Stimulated activated CD4-positive, alpha-beta T cell treated with anti-CD3 and anti-CD28 coated beads, Interleukin-15, amount 100 ng/mL, for 24 hours (primary cell): ENCODE results near the gene MYRF.
A peak's percentile ranks its signal among the peaks of the same experiment; 100 is the strongest.

ENCODE experiments used
- DNase-seq: peaks from one replicate; pipeline ENCODE4 v3.0.0-alpha.2; 2020

The MYRF gene

DNA sequence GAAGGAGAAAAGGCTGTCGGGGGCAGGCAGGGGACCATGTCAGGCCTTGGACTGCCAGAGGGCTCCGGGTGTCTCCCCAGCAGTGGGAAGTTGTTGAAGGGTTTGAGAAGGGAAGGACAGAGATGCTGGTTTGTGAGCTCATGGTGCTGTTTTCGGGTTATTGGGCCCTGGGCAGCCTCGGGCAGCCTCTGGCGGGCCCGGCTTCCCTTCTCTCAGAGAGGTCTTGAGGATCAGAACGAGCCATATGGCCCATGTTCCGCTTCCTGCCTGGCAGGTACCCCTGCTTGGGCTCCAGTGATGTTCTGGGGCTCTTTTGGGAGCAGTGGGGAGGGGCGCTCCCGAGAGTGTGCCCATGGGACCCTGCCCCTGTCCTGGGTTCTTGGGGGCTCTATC is 9.8 kb downstream of the MYRF start:
- DNase-seq = no peak

DNA sequence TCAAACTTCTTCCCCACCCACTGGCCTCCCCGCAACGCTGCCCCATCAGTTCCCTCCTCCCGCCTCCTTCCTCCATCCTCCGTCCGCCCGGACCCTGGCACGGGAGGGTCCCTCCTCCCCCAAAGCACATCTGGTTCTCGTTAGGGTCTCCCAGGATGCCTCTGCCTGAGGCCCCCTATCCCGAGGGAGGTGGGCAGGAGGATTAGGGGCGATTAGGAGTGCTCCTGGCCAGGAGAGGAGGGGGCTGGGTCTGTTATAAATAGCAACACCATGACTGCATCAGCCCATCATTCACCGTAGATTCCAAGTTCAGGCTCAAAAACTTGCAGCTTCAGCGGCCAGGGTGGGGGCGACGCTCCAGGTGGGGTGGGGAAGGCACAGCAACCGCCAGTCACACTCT is 10.4 kb downstream of the MYRF start:
- no peak for DNase-seq

DNA sequence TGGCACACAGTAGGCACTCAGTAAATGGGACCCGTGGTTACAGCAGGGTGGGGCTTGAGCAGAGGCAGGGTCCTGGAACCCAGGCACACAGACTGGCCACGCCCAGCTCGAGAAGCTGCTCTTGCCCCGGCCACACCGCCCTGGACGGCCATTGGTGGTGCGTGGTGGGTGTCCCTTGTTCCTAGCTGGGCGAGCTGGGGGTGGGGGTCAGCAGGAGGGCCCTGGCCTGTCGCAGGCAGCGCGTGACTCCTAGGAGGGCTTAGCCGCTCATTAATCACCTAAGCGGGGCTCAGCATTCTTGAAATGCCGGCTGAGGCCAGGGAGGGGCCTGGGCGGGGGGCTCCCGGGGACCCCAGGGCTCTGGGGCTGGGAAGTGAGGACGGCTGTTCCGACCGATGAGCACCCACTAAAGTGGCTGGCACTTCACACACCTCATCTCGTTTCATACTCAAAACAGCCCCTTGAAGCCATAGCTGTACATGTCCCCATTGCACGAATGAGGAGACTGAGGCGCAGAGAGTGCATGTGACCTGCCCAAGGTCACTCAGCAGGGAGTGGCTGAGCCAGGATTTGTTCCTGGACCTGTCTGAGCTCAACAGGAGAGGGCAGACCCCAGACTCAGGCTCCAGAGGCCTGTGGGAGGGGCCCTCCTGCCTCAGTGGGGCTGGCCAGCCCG is 11.6 kb downstream of the MYRF start:
- DNase-seq = no peak

DNA sequence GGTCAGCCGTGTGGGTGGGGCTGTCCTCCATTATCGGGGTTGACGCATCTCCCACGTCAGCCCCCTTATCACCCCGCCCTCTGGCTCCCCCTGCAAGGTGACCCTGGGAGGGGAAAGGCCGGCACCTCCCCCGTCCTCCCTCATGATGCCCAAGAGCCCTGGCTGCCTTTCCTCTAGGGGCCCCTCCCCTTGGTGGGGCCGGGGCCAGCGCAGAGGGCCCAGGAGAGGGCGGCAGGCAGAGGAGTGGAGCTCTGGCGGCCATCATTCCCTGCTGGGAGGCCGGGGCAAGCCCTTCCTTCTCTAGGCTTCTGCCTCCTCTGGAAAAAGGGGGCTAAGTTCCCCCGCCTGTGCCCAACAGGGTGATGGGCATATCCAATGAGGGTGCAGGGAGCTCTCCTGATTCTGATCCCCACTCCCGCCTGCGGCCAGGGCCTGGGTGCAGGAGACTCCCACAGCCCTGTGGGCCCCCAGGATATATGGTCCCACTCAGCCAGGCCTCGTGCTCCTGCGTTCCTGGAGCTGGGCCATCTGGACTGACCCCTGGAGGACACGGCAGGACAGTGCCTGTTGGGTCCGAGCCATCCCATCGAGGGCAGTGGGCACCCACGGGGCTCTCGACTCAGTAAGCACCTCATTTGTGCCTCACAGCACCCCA is 12.3 kb downstream of the MYRF start:
- no peak for DNase-seq

DNA sequence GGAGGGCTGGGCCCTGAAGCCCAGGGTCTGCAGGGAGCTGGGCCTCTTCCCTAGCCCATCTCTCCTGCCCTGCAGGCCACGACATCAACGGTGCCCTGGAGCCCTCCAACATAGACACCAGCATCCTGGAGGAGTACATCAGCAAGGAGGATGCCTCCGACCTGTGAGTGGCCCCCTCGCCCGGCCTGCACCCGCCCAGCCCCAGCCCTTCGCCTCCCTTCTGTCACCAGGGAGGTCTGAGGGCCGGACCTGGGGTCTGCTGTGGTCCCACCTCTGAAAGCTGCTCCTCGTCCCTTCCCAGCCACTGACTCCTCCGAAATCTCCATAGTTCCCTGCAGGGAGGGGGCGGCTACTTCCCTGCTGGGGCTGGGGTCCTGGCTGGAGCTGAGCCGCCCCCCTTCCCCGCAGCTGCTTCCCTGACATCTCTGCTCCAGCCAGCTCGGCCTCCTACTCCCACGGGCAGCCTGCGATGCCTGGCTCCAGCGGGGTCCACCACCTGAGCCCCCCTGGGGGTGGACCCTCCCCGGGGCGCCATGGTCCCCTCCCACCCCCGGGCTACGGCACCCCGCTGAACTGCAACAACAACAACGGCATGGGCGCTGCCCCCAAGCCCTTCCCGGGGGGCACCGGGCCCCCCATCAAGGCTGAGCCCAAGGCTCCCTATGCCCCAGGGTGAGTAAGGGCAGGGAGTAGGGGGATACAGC is 13.3 kb downstream of the MYRF start:
- DNase-seq = no peak

DNA sequence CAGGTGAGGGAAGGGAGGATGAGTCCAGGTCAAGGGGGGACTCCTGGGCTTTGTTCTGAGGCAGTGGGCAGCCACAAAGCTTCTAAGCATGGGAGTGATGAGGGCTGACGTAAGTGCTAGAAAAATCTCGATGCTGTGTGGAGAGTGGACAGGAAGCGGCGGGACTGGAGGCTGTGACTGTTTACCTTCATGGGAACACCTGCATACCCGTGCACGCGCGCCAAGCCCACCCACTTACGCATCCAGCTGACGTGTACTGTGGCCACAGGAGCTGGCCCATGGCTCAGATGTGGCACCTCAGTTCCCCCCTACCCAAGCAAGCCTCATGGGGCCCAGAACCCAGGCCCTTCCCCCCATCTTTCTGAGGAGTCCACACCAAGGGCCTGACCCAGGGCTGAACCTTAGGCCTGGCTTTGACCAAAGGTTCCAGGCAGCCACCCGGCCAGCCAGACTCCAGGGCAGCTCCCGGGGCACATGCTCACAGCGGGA is 14.0 kb downstream of the MYRF start:
- no peak for DNase-seq

DNA sequence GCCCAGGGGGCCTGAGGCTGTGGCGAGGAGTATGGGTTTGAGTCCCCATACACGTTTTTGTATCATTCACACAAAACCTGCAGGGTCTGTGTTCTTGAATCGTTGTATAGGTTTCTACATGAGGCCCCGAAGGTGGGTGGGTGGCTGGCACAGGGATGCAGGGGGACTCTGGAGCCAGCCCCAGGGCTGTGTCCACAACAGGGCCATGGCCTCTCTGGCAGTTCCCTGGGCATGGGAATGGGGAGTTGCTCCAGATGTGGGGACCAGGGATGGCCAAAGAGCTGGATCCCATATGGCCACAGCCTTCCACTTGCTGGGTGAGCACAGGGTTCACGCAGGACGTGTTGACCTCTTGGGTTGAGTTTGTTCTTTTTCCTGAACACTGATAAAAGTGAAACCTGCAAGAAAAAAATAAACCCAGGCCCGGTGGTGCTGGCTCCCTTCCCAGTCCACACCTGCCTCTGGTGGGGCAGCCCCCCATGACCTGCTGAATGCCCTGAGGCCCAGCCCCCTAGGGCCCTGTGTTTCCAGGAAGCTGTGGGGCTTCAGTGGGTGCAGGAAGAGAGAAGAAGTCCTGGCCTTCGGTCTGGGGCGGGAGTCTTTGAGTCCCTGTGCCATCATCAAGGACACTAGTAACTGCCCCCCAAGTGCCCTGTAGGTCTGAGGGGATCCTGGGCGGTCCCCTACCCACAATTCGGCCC is 16.1 kb downstream of the MYRF start:
- DNase-seq = no peak

DNA sequence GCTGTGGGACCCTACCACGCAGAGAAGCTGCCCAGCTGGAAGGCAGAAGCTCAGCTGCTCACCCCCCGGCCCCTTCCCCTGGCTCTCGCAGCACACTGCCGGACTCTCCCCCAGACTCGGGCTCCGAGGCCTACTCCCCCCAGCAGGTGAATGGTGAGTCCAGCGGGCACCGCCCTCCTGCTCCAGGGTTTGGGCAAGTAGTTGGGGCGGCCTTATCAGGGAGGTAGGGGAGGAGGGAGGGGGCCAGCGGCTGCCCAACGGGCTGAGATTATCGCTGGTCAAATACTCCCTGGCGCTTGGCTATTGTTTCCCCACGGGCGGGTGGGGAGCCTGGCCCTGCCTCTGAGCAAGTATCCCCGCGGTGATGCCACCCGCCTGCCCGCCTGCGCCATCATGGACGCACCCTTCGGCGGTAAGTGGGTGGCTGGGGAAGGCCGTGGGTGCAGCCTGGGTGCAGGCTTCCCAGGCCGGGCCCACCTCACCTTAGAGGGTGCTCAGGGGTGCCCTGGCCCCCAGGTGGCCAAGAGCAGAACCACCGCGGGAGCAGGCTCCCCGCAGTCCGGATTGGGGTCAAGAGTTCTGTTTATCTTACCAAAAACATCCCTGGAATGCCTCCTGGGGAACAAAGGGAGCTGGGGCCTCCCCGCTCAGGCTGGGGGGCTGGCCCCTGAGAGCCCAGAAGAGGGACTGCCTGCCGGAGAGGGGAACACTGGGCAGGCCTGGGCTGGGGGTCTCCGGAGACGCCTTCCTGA is 16.9 kb downstream of the MYRF start:
- DNase-seq = no peak

DNA sequence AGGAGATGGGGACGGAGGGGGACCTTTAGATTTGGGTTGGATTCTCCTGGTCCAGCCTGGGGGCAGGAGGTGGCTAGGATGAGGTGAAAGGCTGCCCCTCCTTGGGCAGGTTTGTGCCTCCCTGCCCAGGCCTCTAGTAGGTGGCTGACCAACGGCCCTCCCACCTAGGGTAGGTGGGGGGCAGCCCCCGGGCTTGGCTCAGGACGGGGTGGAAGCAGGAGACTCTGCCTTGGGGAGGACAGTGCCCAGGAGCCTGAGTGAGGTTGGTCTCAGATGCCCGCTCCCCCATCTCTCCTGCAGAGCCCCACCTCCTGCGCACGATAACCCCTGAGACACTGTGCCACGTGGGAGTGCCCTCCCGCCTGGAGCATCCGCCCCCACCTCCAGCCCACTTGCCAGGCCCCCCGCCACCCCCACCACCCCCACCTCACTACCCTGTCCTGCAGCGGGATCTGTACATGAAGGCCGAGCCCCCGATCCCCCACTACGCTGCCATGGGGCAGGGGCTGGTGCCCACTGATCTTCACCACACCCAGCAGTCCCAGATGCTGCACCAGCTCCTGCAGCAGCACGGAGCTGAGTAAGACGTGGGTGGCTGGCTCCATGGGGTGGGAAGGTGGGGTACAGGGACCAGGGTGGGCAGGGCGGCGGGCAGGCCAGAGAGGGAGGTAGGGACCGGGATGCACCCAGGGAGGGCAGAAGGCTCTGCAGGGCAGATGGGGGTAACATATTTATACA is 17.7 kb downstream of the MYRF start:
- no peak for DNase-seq

DNA sequence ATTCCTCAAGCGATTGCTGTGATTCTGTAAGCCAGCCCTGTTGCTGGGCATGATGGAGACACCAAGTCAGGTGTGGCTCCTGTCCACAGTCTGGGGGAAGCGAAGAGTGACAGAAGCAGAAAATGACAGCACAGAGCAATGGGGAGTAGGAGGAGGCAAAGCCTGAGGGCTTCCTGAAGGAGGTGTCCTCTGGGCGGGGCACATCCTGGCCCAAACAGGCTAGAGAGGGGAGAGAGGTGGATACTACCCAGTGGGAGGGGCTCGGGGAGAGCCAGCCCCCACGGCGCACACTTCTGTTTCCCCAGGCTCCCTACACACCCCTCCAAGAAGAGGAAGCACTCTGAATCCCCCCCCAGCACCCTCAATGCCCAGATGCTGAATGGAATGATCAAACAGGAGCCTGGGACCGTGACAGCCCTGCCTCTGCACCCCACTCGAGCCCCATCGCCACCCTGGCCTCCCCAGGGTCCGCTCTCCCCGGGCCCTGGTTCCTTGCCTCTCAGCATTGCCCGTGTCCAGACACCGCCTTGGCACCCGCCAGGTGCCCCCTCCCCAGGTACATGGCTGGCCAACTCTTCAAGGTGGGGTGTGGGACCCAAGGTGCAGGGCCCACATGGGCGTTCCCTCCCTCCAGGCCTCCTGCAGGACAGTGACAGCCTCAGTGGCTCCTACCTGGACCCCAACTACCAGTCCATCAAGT is 18.9 kb downstream of the MYRF start:
- no peak for DNase-seq

DNA sequence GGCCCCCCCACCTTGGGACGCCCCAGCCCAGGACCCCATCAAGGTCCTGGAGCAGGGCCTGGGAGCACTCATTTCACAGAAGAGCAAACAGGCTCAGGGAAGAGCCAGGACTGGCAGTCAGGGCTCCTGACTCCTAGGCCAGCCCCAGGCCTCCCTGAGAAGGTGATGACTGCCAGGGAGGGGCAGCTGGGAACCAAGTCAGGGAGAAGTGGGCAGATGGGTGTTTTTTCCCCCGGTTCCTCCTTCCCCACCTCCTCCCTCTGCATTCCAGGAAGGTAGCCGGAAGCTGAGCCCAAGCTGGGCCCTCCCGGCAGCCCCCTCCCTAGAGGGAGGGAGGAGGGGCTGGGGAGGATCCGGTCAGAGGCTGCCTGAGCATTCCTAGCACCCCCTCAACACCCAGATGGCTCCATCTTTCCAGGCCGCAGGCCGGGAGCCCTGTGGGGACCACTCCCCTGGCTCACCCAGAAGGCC is 19.6 kb downstream of the MYRF start:
- DNase-seq = no peak

DNA sequence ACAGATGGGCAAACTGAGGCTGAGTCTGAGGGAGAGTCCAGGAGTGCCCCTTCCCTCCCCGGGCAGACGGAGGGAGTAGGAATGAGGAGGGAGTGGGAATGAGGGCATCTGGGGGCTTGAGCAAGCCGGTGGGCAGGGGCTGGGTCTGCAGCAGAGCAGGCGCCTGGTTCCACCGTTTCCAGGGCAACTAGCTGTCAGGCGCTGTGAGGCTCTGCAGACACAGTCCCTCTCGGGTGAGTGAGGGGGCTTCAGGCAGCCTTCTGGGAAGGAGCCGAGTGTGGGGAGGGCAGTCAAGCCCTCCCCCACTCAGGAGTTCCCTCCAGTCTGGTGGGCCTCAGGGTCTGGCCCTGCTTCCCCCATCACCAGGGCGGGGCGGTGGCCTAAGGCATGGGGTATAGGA is 20.9 kb downstream of the MYRF start:
- no peak for DNase-seq

DNA sequence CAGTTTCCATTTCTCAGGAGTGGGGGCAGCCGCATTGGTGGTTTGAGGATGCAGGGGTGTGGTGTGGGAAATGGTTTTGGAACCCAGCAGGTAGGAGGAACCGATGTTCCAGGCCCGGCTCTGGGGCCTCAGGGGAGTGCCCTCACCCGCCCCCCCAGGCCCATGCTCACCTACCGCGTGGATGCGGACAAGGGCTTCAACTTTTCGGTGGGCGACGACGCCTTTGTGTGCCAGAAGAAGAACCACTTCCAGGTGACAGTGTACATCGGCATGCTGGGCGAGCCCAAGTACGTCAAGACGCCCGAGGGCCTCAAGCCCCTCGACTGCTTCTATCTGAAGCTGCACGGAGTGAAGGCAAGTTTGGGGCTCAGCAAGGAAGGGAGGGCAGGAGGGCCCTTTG is 21.4 kb downstream of the MYRF start:
- DNase-seq = no peak

DNA sequence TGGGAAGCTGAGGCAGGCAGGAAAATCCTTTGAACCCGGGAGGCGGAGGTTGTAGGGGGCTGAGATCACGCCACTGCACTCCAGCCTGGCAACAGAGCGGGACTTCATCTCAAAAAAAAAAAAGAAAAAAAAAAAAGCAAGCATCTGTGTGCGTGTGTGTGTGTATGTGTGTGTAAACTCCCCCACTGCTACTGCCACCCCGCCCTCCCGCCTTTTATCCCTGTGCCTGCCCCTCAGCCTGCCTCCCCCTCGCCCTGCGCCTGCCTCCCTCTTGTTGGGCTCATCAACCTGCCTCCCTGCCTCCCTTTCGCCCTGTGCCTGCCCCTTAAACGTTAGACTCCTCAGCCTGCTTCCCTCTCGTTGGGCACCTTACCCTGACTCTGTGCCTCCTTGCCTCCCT is 22.0 kb downstream of the MYRF start:
- no peak for DNase-seq

DNA sequence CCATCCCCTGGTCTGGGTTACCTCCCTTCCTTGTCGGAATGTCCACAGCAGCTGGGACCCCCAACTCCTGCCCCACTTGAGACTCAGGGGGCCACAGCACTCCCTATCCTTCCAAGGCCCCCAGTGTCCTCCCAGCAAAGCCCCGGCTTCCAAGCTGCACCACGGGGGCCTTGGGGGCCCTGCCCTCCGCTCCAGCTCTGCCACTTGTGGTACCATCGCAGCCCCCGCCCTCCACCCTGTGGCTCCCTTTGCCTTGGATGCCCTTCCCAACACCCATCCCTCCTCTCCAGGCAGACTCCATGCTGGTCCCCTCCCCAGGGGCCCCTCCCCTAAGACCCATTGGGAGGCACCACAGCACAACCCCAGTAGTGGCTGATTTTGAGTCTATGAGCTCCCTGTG is 22.7 kb downstream of the MYRF start:
- no peak for DNase-seq

DNA sequence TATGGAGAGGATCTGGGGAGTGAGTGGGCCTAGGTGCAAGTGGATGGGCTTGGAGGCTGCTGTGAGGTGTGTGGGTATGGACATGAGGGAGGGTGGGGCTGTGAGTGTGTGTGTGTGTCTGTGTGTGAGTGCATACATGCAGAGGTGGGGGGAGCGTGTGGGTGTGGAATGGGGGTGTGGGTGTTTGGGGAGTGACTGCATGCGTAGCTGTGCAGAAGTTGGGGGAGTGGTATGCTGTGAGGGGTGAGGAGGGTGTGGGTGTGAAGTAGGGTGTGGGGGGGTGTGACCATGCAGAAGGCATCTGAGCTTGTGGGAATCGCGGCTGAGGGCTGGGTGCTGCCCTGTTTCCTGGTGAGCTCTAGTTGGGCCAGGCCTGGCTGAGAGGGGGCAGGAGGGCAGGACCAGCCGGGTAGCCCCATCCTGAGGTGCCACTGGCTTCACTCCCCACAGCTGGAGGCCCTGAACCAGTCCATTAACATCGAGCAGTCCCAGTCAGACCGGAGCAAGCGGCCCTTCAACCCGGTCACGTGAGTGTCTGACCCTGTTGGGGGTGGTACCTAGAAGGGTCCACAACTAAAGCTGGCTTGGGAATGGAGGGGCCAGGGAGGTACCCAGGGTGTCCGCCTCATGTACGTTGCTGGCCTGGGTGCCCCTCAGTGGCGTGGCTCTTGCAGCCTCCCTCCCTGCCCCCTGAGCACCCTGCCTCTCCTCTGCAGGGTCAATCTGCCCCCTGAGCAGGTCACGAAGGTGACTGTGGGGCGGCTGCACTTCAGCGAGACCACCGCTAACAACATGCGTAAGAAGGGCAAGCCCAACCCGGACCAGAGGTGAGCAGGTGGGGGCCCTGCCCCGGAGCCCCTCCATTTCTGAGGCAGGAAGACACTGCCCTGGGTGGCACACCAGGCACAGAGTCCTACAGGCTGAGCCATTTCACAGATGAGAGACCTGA is 23.4 kb downstream of the MYRF start:
- no peak for DNase-seq

DNA sequence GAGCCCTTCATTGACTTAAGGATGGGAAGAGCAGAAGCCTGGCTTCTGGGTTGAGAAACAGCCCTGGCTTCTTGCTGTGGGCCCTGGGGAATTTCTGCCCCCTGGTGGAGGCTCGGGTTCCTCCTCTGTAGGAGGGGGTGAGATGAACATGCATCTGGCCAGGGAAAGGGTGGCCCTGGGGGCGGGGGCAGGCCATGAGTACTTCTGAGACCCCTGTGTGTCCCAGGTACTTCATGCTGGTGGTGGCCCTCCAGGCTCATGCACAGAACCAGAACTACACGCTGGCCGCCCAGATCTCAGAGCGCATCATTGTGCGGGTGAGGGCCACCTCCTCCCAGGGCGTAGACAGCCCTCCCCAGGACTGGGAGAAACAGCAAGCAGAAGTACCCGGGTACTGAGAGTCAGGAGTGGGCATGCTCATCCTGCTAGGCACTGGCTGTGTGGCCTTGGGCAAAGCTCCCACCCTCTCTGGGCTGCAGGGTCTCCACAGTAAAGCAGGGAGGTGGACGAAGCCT is 24.2 kb downstream of the MYRF start:
- peak; percentile 76 for DNase-seq

DNA sequence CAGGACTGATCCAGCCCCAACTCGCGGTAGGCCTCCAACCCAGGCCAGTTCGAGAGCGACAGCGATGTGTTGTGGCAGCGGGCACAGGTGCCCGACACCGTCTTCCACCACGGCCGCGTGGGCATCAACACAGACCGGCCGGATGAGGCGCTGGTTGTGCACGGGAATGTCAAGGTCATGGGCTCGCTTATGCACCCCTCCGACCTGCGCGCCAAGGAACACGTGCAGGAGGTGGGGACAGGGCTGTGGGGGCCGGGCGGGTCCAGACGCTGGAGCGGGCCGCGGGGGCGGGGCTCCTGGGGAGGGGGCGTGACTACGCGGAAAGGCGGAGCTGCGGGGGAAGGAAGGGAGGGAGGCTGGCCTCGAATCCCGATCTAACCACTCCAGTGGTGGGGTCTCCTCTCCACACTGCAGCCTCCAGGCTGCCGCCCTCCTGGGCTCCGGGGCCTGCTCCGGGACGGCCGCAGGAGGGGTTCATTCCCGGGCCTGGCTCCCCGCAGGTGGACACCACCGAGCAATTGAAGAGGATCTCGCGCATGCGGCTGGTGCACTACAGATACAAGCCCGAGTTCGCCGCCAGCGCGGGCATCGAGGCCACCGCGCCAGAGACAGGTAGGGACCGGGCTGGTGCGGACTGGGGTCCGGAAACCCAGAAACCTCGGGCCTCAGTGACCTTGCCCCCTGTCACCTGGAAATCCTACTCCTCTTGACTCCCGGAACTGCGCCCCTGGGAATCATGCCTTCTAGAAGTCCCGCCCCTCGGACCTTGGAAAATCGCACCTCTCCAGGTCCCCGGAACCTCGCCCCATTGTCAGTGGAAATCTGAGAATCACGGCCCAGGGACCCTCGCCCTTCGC is 25.0 kb downstream of the MYRF start:
- peak; percentile 74 for DNase-seq

DNA sequence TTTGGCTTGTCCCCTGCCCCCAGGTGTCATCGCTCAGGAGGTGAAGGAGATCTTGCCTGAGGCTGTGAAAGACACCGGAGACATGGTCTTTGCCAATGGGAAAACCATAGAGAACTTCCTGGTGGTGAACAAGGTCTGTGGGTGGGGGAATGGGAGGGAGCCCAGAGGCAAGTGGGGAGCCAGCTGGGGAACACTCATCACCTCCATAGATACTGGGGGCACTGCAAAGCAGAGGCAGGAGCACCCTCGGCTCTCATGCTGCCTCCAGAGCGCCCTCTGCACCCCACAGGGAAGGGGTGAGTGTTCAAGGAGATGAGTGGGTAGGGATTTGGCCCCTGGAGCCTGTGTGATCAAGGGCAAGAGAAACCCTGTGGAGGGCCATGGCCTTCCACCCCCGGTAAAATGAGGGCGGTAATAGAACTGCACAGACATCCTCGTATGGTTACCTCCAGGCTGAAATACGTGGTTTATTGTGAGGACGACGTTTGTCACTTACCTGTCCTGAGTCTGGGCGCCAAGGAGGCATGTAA is 26.0 kb downstream of the MYRF start:
- no peak for DNase-seq
